Measurements from ENCODE around the gene RANGAP1.
A peak's percentile ranks its signal among the peaks of the same experiment; 100 is the strongest.
"Not testable (repeated sequence)": the region's sequence is repeated elsewhere in the genome, so short reads cannot be mapped to it uniquely, and the experiment has no call there.

RANGAP1 gene

GRCh38 chr22:41296826-41297667, 11.1 kb upstream of the RANGAP1 start:
- DNase-seq: no peak

GRCh38 chr22:41294816-41295215, 8.8 kb upstream of the RANGAP1 start:
- DNase-seq: not testable (repeated sequence)

DNA sequence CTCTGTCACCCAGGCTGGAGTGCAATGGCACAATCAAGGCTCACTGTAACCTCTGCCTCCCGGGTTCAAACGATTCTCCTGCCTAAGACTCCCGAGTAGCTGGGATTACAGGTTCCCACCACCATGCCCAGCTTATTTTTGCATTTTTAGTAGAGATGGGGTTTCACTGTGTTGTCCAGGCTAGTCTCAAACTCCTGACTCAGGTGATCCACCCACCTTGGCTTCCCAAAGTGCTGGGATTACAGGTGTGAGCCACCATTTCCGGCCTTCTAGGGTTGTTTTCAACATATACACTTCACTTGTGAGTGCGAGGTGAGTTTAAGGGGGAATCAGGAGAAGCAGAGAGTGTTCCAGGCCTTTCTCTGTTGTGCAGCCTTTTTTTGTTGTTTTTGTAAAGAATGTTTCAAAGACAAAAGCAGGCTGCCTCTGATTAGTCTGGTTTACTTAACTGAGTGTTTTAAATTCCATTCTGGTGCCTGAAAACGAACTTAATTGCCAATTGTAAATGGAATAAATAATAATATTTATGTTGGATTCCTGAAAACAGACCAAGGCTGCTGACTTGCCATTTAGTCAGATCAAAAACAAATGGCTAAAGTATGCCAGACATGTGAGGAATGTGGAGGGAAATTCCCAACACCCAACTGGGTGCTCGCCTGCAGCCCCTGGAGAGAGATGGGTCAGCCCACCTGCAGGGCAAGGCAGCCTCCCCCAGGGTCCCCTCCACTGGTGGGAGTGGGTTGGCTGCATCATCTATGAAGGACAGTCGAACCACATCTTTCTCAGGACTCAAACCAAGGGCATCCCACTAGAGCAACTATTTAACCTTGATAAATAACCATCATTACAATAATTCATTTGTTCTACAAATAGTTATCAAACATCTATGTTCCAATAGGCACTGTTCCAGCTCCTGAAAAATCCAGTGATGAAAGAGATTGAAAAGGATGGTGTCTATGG, 4.6 kb upstream of the RANGAP1 start:
- DNase-seq: no peak

DNA sequence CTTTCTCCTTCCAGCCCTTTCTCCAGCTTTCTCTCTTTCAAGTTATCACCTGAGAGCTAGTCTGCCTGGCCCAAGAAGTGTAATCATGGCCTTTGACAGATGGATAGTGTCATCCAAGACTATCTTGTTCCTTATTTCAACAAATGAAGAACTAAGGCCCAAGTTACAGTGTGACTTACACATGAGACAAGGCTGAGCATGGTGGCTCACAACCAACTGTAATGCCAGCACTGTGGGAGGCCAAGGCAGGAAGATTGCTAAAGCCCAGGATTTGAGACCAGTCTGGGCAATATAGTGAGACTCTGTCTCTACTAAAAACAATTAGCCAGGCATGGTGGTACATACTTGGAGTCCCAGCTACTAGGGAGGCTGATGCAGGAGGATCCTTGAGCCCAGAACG, 3.7 kb upstream of the RANGAP1 start:
- no peak for DNase-seq

DNA sequence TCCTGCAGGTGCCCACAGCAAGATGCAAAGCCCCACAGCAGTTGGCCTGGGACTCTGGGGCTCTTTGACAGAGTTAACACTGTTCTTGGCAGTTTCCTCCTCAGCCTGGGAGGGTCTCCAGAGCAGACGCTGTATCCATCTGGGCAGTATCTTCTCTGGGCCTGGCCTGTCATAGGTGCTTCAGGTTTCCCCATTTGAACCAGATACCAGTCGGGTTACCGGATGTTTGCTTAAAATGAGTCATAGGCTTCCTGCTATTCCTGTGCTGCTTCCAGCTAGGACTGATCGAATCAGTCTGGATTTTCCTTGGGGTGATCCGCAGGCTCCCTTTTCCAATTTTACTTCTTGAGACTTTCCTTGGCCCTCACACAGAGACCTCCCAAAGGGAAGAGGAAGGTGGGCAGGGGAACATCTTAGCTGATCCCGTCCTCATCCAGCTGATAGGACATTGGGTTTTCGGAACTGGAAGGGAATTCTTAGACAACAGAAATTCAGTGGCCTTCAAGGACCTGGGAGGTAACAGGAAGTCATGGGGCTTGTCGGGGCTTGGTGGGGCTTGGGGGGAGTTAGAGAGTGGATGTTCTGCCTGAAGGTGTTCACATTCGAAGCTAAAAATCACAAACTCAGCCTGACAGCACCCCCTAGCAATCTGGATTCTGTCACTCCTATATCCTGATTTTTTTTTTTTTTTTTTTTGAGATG, 2.4 kb upstream of the RANGAP1 start:
- no peak for DNase-seq

DNA sequence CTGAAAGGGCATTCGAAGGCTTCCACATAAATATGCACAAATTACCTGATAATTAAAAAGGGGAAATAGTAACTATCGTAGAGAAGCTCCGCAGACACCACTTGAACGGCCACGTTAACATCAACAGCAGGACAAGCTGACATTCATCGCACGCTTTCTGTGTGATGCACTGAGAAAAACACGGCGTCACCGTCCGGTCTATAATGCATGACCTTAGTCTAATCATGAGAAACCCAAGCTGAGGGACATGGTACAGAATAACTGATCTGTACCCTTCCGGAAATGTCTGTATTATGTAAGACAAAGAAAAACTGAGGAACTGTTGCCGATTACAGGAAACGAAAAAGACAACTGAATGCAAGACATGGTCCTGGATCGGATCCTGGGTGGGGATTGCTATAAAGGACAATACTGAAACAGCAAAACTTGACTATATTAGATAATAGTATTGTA, 678 bp upstream of the RANGAP1 start:
- peak in 3 of 5 donors; percentile 27 to 78 (median 39) for DNase-seq

DNA sequence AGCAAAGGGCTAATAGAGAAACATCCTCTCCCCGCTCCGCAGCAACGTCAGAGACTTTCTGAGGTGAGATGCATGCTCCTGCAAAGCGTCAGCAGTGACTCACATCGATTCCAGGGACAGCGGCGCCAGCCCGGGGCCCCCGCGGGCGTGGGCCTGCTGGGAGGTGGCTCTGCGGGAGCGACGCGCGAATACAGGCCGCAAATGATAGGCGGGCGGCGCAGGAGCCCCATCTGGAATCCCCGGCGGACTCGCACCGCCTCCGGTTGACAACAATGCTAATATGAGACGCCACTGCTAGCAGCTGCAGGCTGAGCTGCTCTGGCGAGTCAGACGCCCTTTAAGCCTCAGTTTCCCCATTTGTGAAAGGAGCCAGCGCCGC, 557 bp downstream of the RANGAP1 start:
- peak; percentile 70 to 90 (median 78) for DNase-seq

- no peak for DNase-seq
Observed at GRCh38 chr22:41284465-41284864, 1.5 kb downstream of the RANGAP1 start.

GRCh38 chr22:41280854-41281253, 5.1 kb downstream of the RANGAP1 start:
- DNase-seq: no peak

DNA sequence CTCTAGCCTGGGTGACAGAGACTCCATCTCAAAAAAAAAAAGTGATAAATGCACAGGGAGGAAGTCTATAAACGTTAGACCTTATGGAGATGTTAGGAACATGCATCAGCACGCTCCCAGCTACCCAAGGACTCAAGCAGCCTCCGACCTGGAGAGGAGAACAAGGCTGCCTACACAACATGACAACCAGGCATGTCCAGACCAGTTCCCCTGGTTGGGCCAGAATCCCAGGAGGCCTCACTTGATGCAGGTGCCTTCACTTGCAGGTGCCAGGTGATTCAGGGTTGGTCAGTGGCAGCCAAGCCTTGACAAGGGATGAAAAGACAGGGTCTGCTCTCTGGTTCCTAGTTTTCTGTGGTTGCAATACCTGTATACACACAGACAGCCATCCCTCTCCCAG, 5.9 kb downstream of the RANGAP1 start:
- no peak for DNase-seq

DNA sequence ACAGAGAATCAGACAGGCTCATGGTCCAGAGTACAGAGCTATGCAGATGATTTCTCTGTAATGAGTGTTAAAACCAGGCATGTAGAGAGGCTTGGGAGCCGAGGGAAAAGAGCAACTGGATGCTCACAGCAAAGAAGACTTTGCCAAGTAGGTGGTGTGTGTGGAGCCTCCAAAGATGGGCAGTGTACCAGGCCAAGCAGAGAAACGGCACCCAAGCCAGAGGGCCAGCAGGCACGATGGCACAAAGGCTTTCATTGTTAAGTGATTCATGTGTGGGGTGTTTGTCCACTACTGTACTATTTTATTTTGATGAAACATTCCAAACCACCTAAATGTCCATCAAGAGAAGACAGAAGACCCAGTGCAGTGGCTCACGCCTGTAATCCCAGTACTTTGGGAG, 11.1 kb downstream of the RANGAP1 start:
- DNase-seq: no peak

DNA sequence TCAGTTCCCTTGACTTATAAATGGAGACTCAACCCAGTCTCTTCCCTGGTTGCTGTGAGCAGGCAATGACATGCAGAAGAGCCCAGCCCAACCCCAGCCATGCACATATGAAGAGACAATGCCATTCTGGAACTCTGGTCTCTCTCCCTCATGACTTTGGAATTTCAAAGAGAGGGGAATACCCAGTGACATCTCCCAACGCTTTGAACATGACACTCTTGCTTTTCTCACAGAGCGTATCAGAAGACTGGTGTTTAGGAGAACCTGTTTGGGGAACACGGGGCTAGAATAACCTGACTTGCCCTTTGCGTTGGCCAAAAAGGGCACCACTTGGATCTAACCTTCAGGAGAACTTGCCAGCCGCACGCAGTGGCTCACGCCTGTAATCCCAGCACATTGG, 12.9 kb downstream of the RANGAP1 start:
- no peak for DNase-seq

- DNase-seq: no peak
Observed at GRCh38 chr22:41271787-41272186, 14.2 kb downstream of the RANGAP1 start.

- DNase-seq: no peak
Observed at GRCh38 chr22:41267958-41268357, 18.0 kb downstream of the RANGAP1 start.

DNA sequence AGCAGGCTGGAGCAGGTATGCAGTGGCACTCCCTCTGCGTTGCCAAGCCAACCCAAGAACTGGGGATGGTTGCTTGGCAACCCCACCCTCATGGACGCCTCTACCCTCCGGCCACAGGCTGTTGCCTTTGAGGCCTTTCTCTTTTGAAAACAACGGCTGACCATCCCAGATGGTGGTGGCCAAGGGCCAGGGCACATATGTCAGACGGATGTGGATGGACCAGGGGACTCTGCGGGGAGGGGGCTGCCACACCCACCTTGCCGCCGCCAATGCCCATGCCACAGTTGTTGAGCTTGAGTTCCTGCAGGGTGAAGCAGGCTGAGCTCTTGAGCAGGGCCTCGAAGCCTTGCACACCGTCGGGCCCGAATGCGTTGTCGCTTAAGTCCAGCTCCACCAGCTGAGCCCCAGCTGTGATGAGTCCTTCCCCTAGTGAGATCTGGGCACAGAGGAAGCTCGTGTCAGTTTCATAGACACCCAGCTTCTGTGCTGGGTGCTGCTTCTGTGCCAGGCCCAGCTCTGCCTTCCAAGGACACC, 21.5 kb downstream of the RANGAP1 start:
- no peak for DNase-seq

DNA sequence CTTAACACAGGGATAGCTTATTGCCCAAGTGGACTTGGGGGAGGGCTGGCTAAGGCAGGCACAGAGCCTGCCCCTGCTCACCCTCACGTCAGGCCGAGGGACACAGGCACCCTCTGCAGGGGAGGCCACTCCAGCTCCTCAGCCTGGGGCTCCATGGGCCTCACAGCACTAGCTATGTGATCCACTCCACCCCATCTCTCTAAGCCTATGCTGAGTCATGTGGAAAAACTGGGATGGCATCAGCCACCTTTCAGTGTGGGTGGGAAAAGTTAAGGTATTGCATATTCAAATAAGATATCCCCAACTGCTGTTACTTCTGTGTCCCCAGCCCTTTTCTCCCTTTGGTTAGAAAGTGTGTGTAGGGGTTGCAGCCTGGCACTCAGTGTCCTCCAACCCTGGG, 22.3 kb downstream of the RANGAP1 start:
- DNase-seq: no peak

DNA sequence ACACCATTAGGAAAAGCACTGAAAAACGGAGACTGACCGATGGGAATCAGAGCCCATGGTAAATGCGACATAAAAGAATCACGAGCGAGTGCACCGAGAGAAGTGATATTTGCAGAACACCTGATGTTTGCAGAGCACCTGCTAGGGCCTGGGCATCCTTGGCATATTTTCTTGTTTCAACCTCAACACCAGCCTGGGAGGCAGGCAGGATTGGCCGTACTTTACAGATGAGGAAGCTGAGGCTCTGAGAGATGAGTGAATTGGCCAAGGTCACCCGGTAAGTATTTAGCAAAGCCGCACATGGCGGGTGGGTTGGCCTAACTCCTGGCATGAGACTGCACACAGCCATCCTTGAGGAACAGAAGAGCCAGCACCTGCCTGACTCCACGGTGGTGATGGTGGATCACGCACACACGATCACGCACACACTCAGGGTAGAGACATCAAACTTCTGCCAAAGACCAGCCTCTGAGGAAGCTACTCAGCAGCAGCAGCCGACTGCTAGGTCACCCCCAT, 23.7 kb downstream of the RANGAP1 start:
- no peak for DNase-seq

GRCh38 chr22:41261541-41262249, 24.3 kb downstream of the RANGAP1 start:
- no peak for DNase-seq

DNA sequence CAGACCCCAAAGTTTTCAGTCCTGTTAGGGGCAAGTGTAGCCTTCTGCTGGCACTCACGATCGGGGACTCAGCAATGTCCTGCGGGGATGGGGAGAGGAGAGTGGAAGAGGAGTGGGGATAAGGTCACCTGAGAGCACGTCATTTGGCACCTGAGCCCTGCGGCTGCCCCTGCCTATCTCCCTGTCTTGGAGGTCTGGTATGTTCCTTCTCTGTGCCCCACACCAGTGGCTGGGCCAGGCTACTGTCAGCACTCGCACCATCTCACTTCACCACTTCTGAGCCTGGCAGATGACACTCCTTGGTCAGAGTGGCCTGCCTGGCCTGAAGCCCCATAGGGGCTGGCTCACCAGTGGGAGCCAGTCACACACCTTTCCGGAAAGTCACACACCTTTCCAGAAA, 25.1 kb downstream of the RANGAP1 start:
- no peak for DNase-seq

DNA sequence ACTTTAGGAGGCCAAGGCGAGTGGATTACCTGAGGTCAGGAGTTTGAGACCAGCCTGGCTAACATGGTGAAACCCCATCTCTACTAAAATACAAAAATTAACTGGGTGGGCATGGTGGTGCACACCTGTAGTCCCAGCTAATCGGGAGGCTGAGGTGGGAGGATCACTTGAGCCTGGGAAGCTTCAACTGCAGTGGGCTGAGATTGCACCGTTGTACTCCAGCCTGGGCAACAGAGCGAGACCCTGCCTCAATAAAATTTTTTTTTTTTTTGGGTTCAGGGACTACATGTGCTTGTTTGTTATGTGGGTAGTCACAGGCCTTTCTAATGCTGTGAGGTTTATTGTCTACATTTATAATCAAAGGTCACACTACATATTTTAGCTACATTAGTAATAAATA, 26.2 kb downstream of the RANGAP1 start:
- DNase-seq: not testable (repeated sequence)

DNA sequence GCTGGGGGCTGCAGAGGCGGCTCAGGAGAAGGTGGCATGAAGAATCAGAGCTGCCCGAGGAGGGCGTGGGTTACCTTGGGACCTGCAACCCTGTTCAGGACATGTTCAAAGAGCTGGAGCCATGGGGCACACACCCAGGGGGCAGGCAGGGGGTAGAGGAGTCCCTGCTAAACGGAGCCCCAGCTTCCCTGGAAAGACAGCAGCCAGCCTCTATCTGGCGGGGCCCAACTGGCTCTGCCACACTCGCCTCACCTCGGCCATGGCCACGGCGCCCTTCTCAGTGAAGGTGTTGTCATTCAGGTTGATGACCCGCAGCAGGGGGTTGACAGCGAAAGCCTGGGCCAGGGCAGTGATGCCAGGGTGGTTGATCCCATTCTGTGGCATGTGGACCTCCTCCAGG, 28.3 kb downstream of the RANGAP1 start:
- no peak for DNase-seq

All from T-helper 1 cell (primary cell).